ENCODE results near the gene CD93. TPM values are rescaled to one million over a fixed set of nuclear protein-coding genes. Genes with fewer than 3 reads are reported as not detected.

The CD93 gene
- total RNA-seq, 1 donor from 2014 or later: not detected

DNA sequence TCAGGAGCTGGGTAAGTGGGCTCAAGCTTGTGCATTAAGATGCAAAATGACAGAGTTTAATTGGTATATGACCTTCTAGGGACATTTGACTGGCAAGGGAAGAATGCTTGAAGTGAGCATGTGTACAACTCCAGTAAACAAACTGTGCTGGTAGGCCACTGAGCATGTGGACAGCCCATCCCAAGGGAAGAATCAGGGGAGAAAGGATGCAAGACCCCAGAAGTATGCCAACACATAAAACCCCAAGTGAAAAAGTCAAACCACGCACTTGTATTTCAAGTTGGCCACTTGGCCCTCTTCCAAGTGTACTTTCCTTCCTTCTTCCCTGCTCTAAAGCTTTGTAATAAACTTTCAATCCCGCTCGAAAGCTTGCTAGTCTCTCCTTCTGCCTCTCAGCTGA is 26.3 kb downstream of the CD93 start:
- Histone ChIP-seq H3K9me3 (ENCODE audit: low read depth) (no peaks in the 10 kb centered on the region), H3K79me2 (ENCODE audit: low read depth) (no peaks in the 10 kb centered on the region), H3K36me3 (no peaks in the 10 kb centered on the region), H3K4me1 (peaks cover 4% of the 10 kb centered on the region), H2AFZ (replicated peaks) (no peak overlapping the region), H3F3A (ENCODE audit: low read depth) (no peaks in the 10 kb centered on the region), H3K27ac (no peak overlapping the region), H3K9ac (no peak overlapping the region), H3K4me3 (no peak overlapping the region), H4K20me1 (ENCODE audit: low read depth) (no peaks in the 10 kb centered on the region), H3K27me3 (no peaks in the 10 kb centered on the region), H3K4me2 (no peak overlapping the region)
- peaks cover 13% of the 10 kb centered on the region for H3K4me1 Mint-ChIP-seq
- no peak overlapping the region for H3K27ac Mint-ChIP-seq
- no peak overlapping the region for H3K4me3 Mint-ChIP-seq
- no peak for TF ChIP-seq EZH2 (IDR thresholded peaks at IDR 0.05)
- TF ChIP-seq EZH2phosphoT487 (IDR thresholded peaks at IDR 0.05): no peak
- no peak for TF ChIP-seq CTCF (IDR thresholded peaks at IDR 0.05)
- H3K36me3 Mint-ChIP-seq: no peaks in the 10 kb centered on the region
- no peaks in the 10 kb centered on the region for H3K9me3 Mint-ChIP-seq
- no peak for DNase-seq (ENCODE audit: low spot score)
- H3K27me3 Mint-ChIP-seq (ENCODE audit: insufficient read depth, low read depth): peaks cover 6% of the 10 kb centered on the region

GRCh38 chr20:23059001-23059400 is 27.1 kb downstream of the CD93 start:
- H3K27me3 ChIP-seq: peaks cover 5% of the 10 kb centered on the region

DNA sequence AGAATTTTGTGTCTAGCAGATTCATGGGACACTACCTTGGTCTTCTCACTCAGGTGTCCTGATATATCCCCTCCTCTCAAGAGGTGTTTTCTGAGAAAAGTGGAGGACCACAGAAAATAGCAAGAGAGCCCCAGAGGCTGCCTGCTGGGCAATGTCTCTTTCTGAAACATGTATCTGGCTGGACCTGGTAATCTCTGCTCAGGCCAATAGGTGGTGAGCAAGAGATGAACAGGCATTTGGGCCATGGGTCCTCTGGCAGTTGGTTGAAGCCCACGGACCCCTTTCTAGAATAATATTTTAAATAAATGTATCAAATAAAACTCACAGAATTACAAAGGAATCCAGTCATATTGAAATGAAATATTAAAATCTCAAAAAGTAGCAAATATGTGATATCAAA is 27.9 kb downstream of the CD93 start:
- no peak for TF ChIP-seq EZH2phosphoT487 (IDR thresholded peaks at IDR 0.05)
- TF ChIP-seq EZH2 (IDR thresholded peaks at IDR 0.05): no peak
- TF ChIP-seq CTCF (IDR thresholded peaks at IDR 0.05): no peak
- Histone ChIP-seq H3K4me3 (no peak overlapping the region), H3K79me2 (ENCODE audit: low read depth) (no peaks in the 10 kb centered on the region), H3K9me3 (ENCODE audit: low read depth) (no peaks in the 10 kb centered on the region), H3K4me2 (no peak overlapping the region), H3K4me1 (no peaks in the 10 kb centered on the region), H3K9ac (no peak overlapping the region), H2AFZ (replicated peaks) (no peak overlapping the region), H4K20me1 (ENCODE audit: low read depth) (no peaks in the 10 kb centered on the region), H3K27me3 (peaks cover 12% of the 10 kb centered on the region), H3F3A (ENCODE audit: low read depth) (no peaks in the 10 kb centered on the region), H3K27ac (no peak overlapping the region), H3K36me3 (no peaks in the 10 kb centered on the region)
- H3K4me1 Mint-ChIP-seq: peaks cover 9% of the 10 kb centered on the region
- no peak overlapping the region for H3K4me3 Mint-ChIP-seq
- H3K36me3 Mint-ChIP-seq: no peaks in the 10 kb centered on the region
- peaks cover 6% of the 10 kb centered on the region for H3K27me3 Mint-ChIP-seq (ENCODE audit: insufficient read depth, low read depth)
- no peaks in the 10 kb centered on the region for H3K9me3 Mint-ChIP-seq
- no peak for DNase-seq (ENCODE audit: low spot score)
- no peak overlapping the region for H3K27ac Mint-ChIP-seq

More at GRCh38 chr20:23059001-23059400, 27.1 kb downstream of the CD93 start:
- H3K4me1 ChIP-seq: no peaks in the 10 kb centered on the region
- H3K9ac ChIP-seq: no peak overlapping the region
- no peak for DNase-seq (ENCODE audit: low spot score)
- Mint-ChIP-seq H3K4me3 (no peak overlapping the region), H3K9me3 (no peaks in the 10 kb centered on the region), H3K27ac (no peak overlapping the region), H3K4me1 (peaks cover 9% of the 10 kb centered on the region), H3K27me3 (ENCODE audit: insufficient read depth, low read depth) (peaks cover 6% of the 10 kb centered on the region), H3K36me3 (no peaks in the 10 kb centered on the region)
- TF ChIP-seq EZH2 (IDR thresholded peaks at IDR 0.05) (no peak), EZH2phosphoT487 (IDR thresholded peaks at IDR 0.05) (no peak), CTCF (IDR thresholded peaks at IDR 0.05) (no peak)
- no peak overlapping the region for H3K4me3 ChIP-seq
- no peaks in the 10 kb centered on the region for H3K9me3 ChIP-seq (ENCODE audit: low read depth)
- H3K27ac ChIP-seq: no peak overlapping the region
- H2AFZ ChIP-seq (replicated peaks): no peak overlapping the region
- H4K20me1 ChIP-seq (ENCODE audit: low read depth): no peaks in the 10 kb centered on the region
- no peak overlapping the region for H3K4me2 ChIP-seq
- no peaks in the 10 kb centered on the region for H3F3A ChIP-seq (ENCODE audit: low read depth)
- no peaks in the 10 kb centered on the region for H3K79me2 ChIP-seq (ENCODE audit: low read depth)
- H3K36me3 ChIP-seq: no peaks in the 10 kb centered on the region
